Gastrocnemius medialis (tissue), 4 donors: ENCODE results near the gene RMI2.

Experiments used
- POLR2A ChIP-seq, 2 donors: fragments of 450-650 bp; IDR thresholded peaks; one replicate each; pipeline ENCODE4 v1.6.1; 2017; ENCODE audit warnings: antibody characterized with exemption in 2 of 2, mild to moderate bottlenecking in 2 of 2, moderate library complexity in 2 of 2
- TF ChIP-seq, protein P1 (sequence below), 5 experiments: fragments of 450-650 bp in 3 of 5; fragments of 200-600 bp in 2 of 5; sonication (generic) in 2 of 5; IDR thresholded peaks in 4 of 5; conservative IDR thresholded peaks in 1 of 5; 1 replicate in 4 of 5; 2 replicates in 1 of 5; pipeline ENCODE4 v1.5.1; 2016 to 2019; ENCODE audit warnings: antibody characterized with exemption in 5 of 5, mild to moderate bottlenecking in 3 of 5, moderate library complexity in 3 of 5

DNA sequence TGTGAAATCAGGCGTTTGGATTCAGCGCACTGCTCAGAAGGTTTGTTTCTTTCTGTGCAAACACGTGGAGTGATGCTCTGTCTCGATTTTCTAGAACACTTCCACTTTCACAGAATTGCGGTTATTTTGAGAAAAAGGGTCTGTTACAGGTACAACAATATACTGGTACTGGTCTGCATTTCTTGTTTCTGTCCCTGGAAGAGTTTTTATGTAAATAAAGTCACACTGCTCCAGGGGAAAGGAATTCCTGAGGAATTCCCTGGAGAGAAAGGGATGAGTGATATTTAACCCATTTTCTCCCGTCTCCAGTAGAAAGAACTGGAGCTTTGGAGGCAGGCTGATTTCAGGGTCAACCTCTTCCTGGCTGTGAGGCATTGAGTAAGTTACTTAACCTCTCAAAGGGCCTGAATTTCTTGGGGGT is 16.2 kb upstream of the RMI2 start:
- TF ChIP-seq, protein P1, sequence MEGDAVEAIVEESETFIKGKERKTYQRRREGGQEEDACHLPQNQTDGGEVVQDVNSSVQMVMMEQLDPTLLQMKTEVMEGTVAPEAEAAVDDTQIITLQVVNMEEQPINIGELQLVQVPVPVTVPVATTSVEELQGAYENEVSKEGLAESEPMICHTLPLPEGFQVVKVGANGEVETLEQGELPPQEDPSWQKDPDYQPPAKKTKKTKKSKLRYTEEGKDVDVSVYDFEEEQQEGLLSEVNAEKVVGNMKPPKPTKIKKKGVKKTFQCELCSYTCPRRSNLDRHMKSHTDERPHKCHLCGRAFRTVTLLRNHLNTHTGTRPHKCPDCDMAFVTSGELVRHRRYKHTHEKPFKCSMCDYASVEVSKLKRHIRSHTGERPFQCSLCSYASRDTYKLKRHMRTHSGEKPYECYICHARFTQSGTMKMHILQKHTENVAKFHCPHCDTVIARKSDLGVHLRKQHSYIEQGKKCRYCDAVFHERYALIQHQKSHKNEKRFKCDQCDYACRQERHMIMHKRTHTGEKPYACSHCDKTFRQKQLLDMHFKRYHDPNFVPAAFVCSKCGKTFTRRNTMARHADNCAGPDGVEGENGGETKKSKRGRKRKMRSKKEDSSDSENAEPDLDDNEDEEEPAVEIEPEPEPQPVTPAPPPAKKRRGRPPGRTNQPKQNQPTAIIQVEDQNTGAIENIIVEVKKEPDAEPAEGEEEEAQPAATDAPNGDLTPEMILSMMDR (IDR thresholded peaks at IDR 0.05 in 4 of 5, conservative IDR thresholded peaks at IDR 0.05 in 1 of 5) = no peak
- no peak for TF ChIP-seq POLR2A (IDR thresholded peaks at IDR 0.05)
